ENCODE data around the gene WDR5B.
"Not testable (repeated sequence)": the region's sequence is repeated elsewhere in the genome, so short reads cannot be mapped to it uniquely, and the experiment has no call there.

Gene WDR5B

DNA sequence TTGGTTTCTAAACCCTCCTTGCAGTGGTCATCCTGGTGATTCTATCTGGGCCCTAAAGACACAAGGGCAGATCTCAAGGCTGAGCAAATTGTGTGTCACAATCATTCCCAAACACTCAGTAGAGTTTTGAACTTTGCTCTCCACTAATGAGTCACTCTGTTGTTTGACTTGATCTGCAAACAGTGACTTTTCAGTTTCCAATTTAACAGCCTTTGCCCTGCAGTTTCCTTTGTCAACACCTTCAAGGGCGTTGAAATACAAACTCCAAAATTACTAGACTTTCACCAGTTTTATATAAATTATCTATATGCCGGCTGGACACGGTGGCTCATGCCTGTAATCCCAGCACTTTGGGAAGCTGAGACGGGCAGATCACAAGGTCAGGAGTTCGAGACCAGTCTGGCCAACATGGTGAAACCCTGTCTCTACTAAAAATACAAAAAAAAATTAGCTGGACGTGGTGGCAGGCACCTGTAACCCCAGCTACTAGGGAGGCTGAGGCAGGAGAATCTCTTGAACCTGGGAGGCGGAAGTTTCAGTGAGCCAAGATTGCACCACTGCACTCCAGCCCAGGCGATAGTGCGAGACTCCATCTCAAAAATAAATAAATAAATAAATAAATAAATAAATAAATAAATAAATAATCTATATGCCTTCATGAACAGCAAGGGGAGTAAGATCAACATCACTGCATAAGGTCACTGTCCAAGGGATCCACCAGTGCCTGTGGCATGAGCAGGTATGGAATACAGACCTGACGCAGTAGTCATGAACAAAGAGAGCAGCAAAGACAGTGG, 50.1 kb downstream of the WDR5B start:
- DNase-seq (ENCODE audit: low read depth) = not testable (repeated sequence)

DNA sequence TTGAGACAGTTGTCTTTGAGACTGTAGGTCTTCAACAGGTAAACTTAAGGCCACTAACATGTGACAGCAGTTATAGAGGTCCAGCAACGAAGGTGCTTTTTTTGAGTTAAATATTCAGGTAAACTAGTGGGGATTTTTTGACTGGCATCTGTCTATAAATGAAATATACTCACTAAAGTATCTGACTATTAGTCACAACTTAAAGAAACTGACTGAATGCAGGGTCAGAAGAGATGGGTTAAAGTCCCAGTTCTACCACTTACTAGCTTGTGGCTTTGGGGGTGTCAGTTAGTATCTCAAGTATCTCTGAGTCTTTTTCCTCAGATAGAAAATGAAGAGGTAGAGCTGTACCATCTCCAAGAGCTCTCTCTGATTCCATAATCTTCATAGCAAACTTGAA, 50.8 kb downstream of the WDR5B start:
- DNase-seq (ENCODE audit: low read depth) = no peak

DNA sequence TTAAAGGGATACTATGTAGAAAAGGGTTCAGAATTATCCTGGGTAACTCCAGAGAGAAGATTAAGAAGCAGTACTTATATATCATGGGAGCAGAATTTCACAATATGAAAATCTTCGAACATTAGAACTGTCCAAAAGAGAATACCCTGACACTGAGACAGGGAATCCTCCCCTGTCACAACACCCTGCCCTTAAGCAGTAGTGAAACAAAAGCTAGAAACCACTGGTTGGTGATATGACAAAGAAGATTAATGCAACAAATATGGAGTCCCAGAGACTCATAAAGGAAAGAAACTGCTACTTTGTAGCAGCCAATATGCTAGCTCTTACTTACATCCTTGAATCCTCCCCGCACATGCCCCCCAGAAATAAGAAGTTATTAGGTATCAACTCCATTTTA, 51.4 kb downstream of the WDR5B start:
- no peak for DNase-seq (ENCODE audit: low read depth)
